GM18498 (cell line): ENCODE data around the gene ZNF221.

ENCODE experiments used
- ATAC-seq: cut with Tn5 transposase; IDR thresholded peaks from one replicate; pipeline ENCODE4 v1.9.1; 2021; ENCODE audit warnings: mild to moderate bottlenecking, moderate library complexity; ENCODE audit not compliant: unreplicated experiment

ZNF221 gene

DNA sequence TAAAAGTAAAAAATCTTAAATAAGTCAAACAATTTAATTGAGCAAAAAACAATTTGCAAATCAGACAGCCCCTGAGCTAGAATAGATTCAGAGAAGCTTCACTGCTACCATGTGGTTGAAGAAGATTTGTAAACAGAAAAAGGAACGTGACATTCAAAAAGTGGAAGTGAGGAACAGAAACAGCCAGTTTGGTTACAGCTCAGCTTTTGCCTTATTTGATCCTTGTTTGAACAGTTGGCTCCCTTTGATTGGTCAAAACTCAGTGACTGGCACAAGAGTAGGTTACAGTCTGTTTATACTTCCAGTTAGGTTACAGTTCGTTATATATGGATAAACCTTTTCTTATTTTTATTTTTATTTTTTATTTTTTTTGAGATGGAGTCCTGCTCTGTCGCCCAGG lies 5.8 kb downstream of the ZNF221 start:
- no peak for ATAC-seq

DNA sequence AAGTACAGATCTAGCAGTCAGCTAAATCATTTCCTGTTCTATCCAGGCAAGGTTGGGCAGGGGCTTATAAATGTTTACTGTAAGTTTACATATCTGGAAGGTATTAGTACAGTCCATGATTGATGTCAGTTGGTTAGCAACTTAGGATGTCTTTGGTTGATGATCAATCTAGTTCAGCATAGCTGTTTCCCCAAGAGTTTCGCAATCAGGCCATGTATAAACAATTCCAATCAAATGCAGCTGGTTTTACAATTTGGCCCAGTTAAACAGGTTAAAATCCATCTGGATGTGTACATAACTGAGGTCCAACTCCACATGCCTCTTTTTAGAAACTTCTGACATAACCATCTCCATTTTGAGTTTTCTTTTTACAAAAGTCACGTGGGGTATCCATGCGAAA lies 6.9 kb downstream of the ZNF221 start:
- no peak for ATAC-seq

DNA sequence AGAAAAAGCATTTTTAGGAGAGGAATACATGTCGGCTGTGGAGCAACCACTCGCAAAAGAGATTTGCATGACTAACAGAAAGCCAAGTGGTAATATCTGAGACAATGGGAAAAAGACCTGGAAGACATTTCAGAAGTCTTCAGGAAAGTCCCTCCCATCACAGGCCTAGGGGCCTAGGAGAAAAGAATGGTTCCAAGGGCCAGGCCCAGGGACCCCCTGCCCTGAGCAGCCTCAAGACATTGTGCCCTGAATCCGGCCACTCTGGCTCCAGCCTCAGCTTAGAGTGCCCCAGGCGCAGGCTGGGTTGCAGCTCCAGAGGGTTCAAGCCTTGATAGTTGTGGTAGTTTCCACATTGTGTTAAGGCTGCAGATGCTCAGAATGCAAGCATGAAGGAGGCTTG lies 9.4 kb downstream of the ZNF221 start:
- ATAC-seq: no peak

DNA sequence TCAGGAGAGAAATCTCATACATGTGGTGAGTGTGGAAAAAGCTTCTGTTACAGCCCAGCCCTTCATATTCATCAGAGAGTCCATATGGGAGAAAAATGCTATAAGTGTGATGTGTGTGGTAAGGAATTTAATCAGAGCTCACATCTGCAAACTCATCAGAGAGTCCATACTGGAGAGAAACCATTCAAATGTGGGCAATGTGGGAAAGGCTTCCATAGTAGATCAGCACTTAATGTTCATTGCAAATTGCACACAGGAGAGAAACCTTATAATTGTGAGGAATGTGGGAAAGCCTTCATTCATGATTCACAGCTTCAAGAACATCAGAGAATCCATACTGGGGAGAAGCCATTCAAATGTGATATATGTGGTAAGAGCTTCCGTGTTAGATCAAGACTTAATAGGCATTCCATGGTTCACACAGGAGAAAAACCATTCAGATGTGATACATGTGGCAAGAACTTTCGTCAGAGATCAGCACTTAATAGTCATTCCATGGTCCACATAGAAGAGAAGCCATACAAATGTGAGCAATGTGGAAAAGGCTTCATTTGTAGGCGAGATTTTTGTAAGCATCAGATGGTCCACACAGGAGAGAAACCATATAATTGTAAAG lies 15.2 kb downstream of the ZNF221 start:
- no peak for ATAC-seq

- no peak for ATAC-seq
Observed at GRCh38 chr19:43976732-43977131, 25.7 kb downstream of the ZNF221 start.

DNA sequence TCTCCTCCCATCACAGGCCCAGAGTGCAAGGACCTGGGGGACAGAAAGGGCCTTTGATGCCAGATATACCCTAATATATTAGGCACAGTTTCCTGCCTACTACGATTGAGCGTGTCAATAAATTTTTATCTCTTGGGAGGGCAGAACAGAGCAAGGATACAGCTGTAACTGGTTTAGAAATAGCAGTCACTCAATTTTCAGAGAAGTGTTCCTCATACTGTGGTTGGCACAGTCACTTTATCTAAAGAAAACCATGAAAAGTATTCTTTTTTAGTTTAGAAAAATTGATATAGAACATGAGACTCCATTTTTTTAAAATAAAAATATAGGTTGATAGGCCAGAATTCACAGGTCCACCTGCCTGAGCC lies 32.5 kb downstream of the ZNF221 start:
- ATAC-seq: peak; percentile 27

DNA sequence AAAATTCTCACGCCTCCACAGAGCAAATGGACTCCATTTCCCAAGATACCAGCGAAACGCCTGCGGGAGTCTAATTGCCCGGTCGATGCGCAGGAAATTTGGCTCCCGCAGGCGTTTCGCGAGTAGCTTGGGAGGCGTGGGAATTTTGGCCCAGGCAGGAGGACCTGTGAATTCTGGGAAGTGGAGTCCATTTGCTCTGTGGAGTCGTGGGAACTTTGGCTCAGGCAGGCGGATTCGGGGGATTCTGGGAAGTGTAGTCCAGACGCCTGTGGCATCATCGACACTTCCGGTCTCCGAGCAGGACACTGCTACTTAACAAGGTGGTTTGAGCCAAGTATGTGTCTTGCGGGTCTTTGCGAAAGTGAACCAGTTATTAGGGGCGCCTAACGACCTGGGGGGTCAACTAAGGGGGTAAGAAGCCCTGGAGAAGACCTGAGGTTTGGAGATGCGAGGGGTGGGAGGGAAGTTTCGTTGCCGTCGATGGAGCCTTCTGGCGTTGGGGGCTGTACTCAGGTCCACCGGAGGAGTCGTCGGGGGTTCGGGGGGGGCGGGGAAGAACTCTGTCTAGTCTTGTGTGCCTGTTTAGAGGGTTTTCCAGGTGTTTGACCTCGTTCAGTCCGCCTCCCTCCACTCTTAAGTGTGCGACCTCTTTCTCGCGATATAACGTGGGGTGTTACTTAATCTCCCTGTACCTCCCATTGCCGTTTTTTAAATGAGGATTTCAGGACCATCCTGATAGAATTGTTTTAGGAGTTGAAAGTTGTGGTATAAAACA lies 33.1 kb downstream of the ZNF221 start, which contains the start of gene ZNF155:
ZNF155 (plus strand) TSS at position 277 of the 775 bp plus-strand sequence. CDS start 4,356 bp downstream, outside the sequence.
- ATAC-seq: peak; percentile 90

- ATAC-seq: peak; percentile 15
Observed at GRCh38 chr19:43984687-43985000, 33.6 kb downstream of the ZNF221 start.

GRCh38 chr19:43997631-43998290 lies 46.7 kb downstream of the ZNF221 start:
- no peak for ATAC-seq

DNA sequence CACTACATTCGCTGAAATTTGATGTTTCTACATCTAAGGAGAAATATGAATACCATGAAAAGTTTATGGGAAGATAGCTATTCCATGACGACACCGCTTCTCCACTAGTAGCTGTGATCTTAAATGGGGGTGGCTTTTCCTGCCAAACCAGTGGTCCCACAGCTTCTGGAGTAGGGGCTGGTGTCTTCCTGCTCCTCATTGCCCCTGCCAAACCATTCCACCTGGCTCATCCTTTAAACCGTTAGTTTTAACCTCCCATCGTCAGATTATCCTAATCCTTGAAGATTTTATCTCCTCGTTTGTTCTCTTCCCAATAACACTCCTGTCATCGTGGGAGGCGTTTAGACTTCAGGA lies 51.2 kb downstream of the ZNF221 start:
- ATAC-seq: no peak

GRCh38 chr19:44002566-44003460 lies 51.8 kb downstream of the ZNF221 start, which contains the start of gene ZNF230:
ZNF230 (plus strand) TSS chr19:44002957; CDS start chr19:44007079, 4,122 bp downstream.
- peak; percentile 90 for ATAC-seq

DNA sequence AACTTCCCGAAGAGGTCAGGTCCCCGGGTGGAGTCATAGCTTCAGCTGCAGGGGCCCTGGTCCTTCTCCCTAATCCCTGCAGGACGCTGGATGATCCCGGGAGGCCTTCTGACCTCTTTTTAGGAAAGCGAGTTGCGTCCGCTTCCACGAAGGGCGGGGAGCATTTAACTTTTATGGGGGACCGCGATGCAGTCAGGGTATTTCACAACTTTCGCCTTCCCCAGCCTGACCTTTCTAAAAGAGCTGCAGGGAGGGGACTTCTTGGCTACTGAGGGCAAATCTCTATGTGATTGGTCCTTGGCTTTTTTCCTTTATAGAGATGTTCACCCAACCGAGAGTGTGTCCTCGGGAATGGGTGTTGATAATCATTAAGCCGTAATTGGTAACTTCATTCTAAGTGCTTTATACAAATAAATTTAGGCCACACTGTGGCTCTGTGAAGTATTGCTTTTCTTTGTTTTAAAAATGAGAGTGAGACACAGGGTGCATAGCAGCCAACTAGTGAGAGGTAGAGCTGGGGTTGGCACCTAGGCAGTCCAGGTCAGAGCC lies 52.5 kb downstream of the ZNF221 start:
- peak; percentile 31 for ATAC-seq

GRCh38 chr19:44005973-44006372 lies 54.9 kb downstream of the ZNF221 start:
- ATAC-seq: no peak

DNA sequence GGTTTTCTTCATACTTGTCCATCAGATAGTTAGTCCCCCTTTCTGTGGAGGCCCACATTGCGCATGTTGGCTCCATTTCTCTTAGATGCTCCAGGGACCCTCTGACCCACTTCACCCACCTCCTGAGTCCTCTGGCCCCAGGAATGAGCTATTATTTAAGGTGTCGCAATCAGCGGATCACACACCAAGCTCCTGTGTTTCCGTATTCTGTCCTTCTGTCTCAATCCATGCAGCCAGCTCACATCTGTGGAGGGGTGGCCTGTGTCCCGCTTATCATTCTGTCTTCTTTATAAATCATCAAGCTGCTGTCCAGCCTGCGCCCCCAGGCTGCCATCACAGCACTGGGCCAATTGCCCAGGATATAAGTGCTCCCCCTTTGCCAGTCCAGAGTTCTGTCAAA lies 56.4 kb downstream of the ZNF221 start:
- ATAC-seq: no peak

GRCh38 chr19:44010468-44010867 lies 59.4 kb downstream of the ZNF221 start:
- ATAC-seq: no peak
